Aorta (tissue), 5 donors: ENCODE data around the gene MAP2K3. TPM values are rescaled to one million over a fixed set of nuclear protein-coding genes. Genes with fewer than 3 reads are reported as not detected.

ENCODE experiments used
- ATAC-seq: fragments of 200-7000 bp; cut with Tn5 transposase; one replicate; pipeline ENCODE4 v1.9.1; 2022; ENCODE audit warnings: moderate library complexity; ENCODE audit not compliant: low FRiP score
- DNase-seq, 2 donors: peaks; one replicate each; pipeline ENCODE4 v3.0.0-alpha.2; 2020
- H3K27ac ChIP-seq, 2 donors: one replicate each; pipeline ENCODE4 v1.5.1; 2013; ENCODE audit warnings: low read length in 2 of 2, mild to moderate bottlenecking in 2 of 2, moderate library complexity in 2 of 2, control low read depth in 1 of 2, inconsistent platforms in 1 of 2, low read depth in 1 of 2
- H3K27me3 ChIP-seq, 2 donors: one replicate each; pipeline ENCODE4 v1.6.1; 2013; ENCODE audit warnings: control low read depth in 1 of 2, low read length in 1 of 2, mild to moderate bottlenecking in 1 of 2, moderate library complexity in 1 of 2; ENCODE audit not compliant: insufficient read depth in 2 of 2, control insufficient read depth in 1 of 2
- H3K36me3 ChIP-seq, 2 donors: one replicate each; pipeline ENCODE4 v1.6.1; 2013; ENCODE audit warnings: control low read depth in 1 of 2, low read length in 1 of 2, mild to moderate bottlenecking in 1 of 2; ENCODE audit not compliant: insufficient read depth in 2 of 2, control insufficient read depth in 1 of 2
- H3K4me1 ChIP-seq, 2 donors: one replicate each; pipeline ENCODE4 v1.6.1; 2013; ENCODE audit warnings: low read length in 2 of 2, control low read depth in 1 of 2, mild to moderate bottlenecking in 1 of 2, moderate library complexity in 1 of 2; ENCODE audit not compliant: insufficient read depth in 2 of 2, control insufficient read depth in 1 of 2
- H3K4me3 ChIP-seq, 2 donors: one replicate each; pipeline ENCODE4 v1.5.1; 2013; ENCODE audit warnings: low read length in 2 of 2, control low read depth in 1 of 2, mild to moderate bottlenecking in 1 of 2
- H3K9me3 ChIP-seq: one replicate; pipeline ENCODE4 v1.6.1; 2013; ENCODE audit warnings: mild to moderate bottlenecking, low read length; ENCODE audit not compliant: control insufficient read depth
- WGBS, 2 donors: extraction: QIAGEN DNeasy Blood & Tissue Kit; methylation state at CpG; one replicate each; pipeline ENCODE4 v1.1.7; 2013; 5-methylcytosine and 5-hydroxymethylcytosine counted together
- intact Hi-C, 2 donors: fragments of 100-400 bp; cut with DNase I; formaldehyde crosslinking; loops; one replicate each; pipeline versions ENCODE4 v1.14.2 to v1.15.0; 2022
- polyA plus RNA-seq, 2 donors: library from polyadenylated mRNA; stranded (reverse); fragments of 200-250 nt; gene quantifications; one replicate each; pipeline ENCODE4 v1.2.3, GENCODE V29; 2013
- total RNA-seq, 2 donors: library from RNA; stranded (reverse); fragmentation: NEBNext Ultra II Directional; extraction: Animal tissue kit (Norgen Biotek cat#: 25700); gene quantifications; one replicate each; pipeline ENCODE4 v1.2.1, GENCODE V29; 2021
- donor health status: healthy with polysubstance abuse.
- donor health status: Bipolar disorder and iron deficiency.
- donor health status: DM: no; HTN: no; CAD: no.
- donor health status: DM: no; HTN: no; CAD: no.
- donor health status: DM: yes; HTN: yes; CAD: no.

Gene MAP2K3
- total and polyA plus RNA-seq, 4 donors, result 21.8 to 82.6 (median 50.1) TPM

- intact Hi-C loops, result no loop called here
- Histone ChIP-seq H3K27ac (no peak overlapping the region), H3K36me3 (no peaks in the 10 kb centered on the region), H3K4me1 (no peaks in the 10 kb centered on the region), H3K27me3 (no peaks in the 10 kb centered on the region), H3K4me3 (no peak overlapping the region), H3K9me3 (no peaks in the 10 kb centered on the region)
- WGBS, 2 donors, result 94 to 96% methylated on average over 9 of the region's 9 CpGs
- DNase-seq (no peak), ATAC-seq (no peak)
These were observed 79.5 kb downstream of the MAP2K3 start for GRCh38 chr17:21363776-21364642.

Other genes starting within 250 kb of the MAP2K3 start
- gene USP22, start 241.7 kb upstream of the MAP2K3 start, total RNA-seq, result 100 to 1,000 TPM; 131 to 168 TPM
- gene USP22, start 241.7 kb upstream of the MAP2K3 start, polyA plus RNA-seq, result 10 to 100 TPM; 21.5 to 41.5 TPM
- gene DHRS7B, start 157.7 kb upstream of the MAP2K3 start, total RNA-seq, result 10 to 100 TPM; 16.9 to 21.8 TPM
- gene DHRS7B, start 157.7 kb upstream of the MAP2K3 start, polyA plus RNA-seq, result 10 to 100 TPM in 1 of 2 donors, 1 to 10 TPM in 1; 8.1 to 19.5 TPM
- gene TMEM11, start 70.5 kb upstream of the MAP2K3 start, total RNA-seq, result 10 to 100 TPM; 16.8 to 17.7 TPM
- gene TMEM11, start 70.5 kb upstream of the MAP2K3 start, polyA plus RNA-seq, result 10 to 100 TPM; 18.1 to 24.5 TPM
- 10 to 100 TPM in 1 of 2 donors, 1 to 10 TPM in 1; 7.2 to 13.4 TPM for gene NATD1, start 31.3 kb upstream of the MAP2K3 start, total RNA-seq
- 1 to 10 TPM; 3.6 to 6.2 TPM for gene NATD1, start 31.3 kb upstream of the MAP2K3 start, polyA plus RNA-seq
- gene KCNJ12, start 91.6 kb downstream of the MAP2K3 start, total RNA-seq, result 1 to 10 TPM; 2.9 to 4.0 TPM
- gene KCNJ12, start 91.6 kb downstream of the MAP2K3 start, polyA plus RNA-seq, result under 1 TPM in 1 of 2 donors, not detected in 1; 0.13 TPM